Parathyroid adenoma (tissue), 2 donors: ENCODE measurements around the gene MRPL18.
"Not testable (repeated sequence)": the region's sequence is repeated elsewhere in the genome, so short reads cannot be mapped to it uniquely, and the experiment has no call there.

ENCODE experiments used
- H2AFZ ChIP-seq: fragments of 300-600 bp; sonication (generic); one replicate; pipeline ENCODE4 v1.7.0; 2017; ENCODE audit warnings: antibody characterized with exemption, mild to moderate bottlenecking
- H3K27ac ChIP-seq: fragments of 300-600 bp; sonication (generic); one replicate; pipeline ENCODE4 v1.7.0; 2017
- H3K27me3 ChIP-seq: fragments of 300-600 bp; sonication (generic); one replicate; pipeline ENCODE4 v1.7.0; 2017; ENCODE audit warnings: low read length; ENCODE audit not compliant: control insufficient read depth, insufficient read depth
- H3K36me3 ChIP-seq: fragments of 300-600 bp; sonication (generic); one replicate; pipeline ENCODE4 v1.7.0; 2017; ENCODE audit warnings: low read length; ENCODE audit not compliant: control insufficient read depth, insufficient read depth
- H3K4me1 ChIP-seq: fragments of 300-600 bp; sonication (generic); one replicate; pipeline ENCODE4 v1.7.0; 2017; ENCODE audit warnings: control low read depth
- H3K4me2 ChIP-seq: fragments of 300-600 bp; sonication (generic); one replicate; pipeline ENCODE4 v1.7.0; 2017; ENCODE audit warnings: low read length
- H3K4me3 ChIP-seq: fragments of 300-600 bp; sonication (generic); one replicate; pipeline ENCODE4 v1.7.0; 2017; ENCODE audit warnings: low read depth, low read length
- H3K79me2 ChIP-seq: fragments of 300-600 bp; sonication (generic); one replicate; pipeline ENCODE4 v1.7.0; 2017; ENCODE audit warnings: control low read depth
- H3K9ac ChIP-seq: fragments of 300-600 bp; sonication (generic); one replicate; pipeline ENCODE4 v1.7.0; 2017; ENCODE audit warnings: mild to moderate bottlenecking
- H3K9me3 ChIP-seq: fragments of 300-600 bp; sonication (generic); one replicate; pipeline ENCODE4 v1.7.0; 2017; ENCODE audit warnings: low read length; ENCODE audit not compliant: control insufficient read depth
- TF ChIP-seq, protein P1 (sequence below): fragments of 300-600 bp; sonication (generic); IDR thresholded peaks from one replicate; pipeline ENCODE4 v1.7.0; 2017; ENCODE audit warnings: antibody characterized with exemption, mild to moderate bottlenecking
- donor health status: primary hyperparathyroidism.

MRPL18 gene

DNA sequence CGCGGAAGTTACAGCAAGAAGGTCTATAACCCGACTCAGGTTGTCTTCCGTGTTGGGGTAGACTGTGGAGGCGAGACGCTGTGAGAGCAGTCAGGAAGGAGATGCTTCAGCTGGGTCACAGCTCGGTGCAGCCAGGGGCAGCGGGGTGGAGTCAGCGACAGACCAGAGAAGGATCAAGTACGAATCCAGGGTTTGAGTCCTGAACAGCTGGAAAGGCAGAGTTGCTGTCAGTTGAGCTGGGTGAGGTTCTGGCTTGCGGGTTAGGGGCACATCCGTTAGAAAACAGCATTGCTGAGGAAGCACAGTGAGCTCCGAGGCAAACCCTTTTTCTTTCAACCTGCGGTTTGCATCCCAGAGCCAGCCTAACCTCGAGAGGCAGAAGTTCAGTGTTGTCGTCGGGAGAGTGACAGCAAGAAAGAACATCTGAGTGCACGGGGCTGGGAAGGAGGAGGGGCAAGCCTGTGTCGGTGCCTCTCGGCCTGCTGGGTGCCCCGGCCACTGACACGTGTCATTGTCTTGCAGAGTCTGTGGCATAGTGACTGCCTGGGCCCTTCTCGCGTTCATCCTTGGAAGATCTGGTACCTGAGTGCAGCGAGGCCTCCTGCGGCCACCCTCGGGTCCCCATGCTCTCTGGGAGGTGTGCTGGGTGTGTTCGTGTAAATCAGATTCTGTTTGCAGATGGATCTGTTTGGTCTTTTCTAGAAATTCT is 29.8 kb downstream of the MRPL18 start:
- Histone ChIP-seq H3K79me2 (no peaks in the 10 kb centered on the region), H3K4me3 (no peak overlapping the region), H3K4me1 (no peaks in the 10 kb centered on the region), H3K36me3 (no peaks in the 10 kb centered on the region), H2AFZ (peak overlapping the region; percentile 27), H3K27me3 (no peaks in the 10 kb centered on the region), H3K27ac (no peak overlapping the region), H3K9me3 (no peaks in the 10 kb centered on the region), H3K4me2 (no peak overlapping the region), H3K9ac (no peak overlapping the region)
- TF ChIP-seq, protein P1, sequence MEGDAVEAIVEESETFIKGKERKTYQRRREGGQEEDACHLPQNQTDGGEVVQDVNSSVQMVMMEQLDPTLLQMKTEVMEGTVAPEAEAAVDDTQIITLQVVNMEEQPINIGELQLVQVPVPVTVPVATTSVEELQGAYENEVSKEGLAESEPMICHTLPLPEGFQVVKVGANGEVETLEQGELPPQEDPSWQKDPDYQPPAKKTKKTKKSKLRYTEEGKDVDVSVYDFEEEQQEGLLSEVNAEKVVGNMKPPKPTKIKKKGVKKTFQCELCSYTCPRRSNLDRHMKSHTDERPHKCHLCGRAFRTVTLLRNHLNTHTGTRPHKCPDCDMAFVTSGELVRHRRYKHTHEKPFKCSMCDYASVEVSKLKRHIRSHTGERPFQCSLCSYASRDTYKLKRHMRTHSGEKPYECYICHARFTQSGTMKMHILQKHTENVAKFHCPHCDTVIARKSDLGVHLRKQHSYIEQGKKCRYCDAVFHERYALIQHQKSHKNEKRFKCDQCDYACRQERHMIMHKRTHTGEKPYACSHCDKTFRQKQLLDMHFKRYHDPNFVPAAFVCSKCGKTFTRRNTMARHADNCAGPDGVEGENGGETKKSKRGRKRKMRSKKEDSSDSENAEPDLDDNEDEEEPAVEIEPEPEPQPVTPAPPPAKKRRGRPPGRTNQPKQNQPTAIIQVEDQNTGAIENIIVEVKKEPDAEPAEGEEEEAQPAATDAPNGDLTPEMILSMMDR, result no peak

DNA sequence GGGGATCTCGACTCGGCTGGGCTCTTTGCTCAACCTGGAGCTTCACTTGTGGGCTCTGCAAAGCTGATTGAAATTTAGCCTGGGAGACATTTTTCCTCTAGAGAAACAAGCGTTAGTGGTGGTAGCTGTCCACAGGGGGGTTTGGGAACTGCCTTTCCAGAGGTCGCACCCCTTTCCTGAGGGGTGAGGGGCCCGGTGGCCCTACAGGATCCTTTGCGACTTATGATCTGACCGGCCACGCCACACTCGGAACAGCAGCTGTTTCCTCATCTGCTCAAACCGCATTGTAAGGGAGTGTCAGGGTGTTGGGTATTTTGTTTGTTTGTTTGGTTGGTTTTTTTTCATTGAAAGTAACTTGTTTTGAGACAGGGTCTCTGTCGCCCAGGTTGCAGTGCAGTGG is 30.9 kb downstream of the MRPL18 start:
- Histone ChIP-seq H3K4me1 (no peaks in the 10 kb centered on the region), H3K4me3 (no peak overlapping the region), H2AFZ (no peak overlapping the region), H3K9ac (no peak overlapping the region), H3K4me2 (no peak overlapping the region), H3K27ac (no peak overlapping the region), H3K79me2 (no peaks in the 10 kb centered on the region), H3K27me3 (no peaks in the 10 kb centered on the region), H3K9me3 (no peaks in the 10 kb centered on the region), H3K36me3 (no peaks in the 10 kb centered on the region)
- TF ChIP-seq, protein P1, result no peak

DNA sequence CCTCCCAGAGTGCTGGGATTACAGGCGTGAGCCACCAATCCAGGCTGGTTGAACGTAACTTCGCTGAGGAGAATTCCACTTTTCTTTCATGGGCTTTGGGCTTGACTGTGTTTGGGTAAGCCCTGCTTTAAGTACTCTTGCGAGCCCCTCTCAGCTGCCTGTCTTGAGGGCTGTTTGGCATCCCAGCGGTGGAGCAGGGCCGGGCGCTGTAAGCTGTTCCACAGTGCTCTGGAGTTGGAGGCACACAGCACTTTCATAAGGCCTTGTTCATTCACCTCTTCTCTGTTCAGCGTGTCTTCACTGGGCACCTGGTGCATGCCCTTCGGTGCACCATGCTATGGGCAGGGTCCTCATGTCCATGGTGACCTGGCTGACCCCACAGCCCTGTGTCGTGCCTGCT is 31.5 kb downstream of the MRPL18 start:
- Histone ChIP-seq H3K9ac (no peak overlapping the region), H3K4me1 (no peaks in the 10 kb centered on the region), H3K27ac (no peak overlapping the region), H3K36me3 (no peaks in the 10 kb centered on the region), H3K9me3 (no peaks in the 10 kb centered on the region), H3K79me2 (no peaks in the 10 kb centered on the region), H3K4me2 (no peak overlapping the region), H2AFZ (no peak overlapping the region), H3K27me3 (no peaks in the 10 kb centered on the region), H3K4me3 (no peak overlapping the region)
- TF ChIP-seq, protein P1, result no peak

DNA sequence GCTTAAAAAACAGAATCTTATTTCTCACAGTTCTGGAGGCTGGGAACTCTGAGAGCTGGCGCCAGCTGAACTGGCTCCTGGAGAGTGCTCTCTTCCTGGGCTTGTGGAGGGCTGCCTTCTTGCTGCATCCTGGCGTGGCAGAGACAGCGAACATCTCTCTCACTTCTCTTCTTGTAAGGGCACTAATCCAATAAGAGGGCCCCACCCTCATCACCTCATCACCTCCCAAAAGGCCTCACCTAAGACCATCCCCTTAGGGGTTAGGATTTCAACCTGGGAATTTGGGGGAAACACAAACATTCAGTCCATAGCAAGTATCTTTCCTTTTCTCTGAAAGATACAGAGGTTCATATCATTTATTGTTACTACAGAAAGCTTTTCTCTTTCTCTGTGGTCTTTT is 33.7 kb downstream of the MRPL18 start:
- Histone ChIP-seq H2AFZ (no peak overlapping the region), H3K4me3 (no peak overlapping the region), H3K27me3 (no peaks in the 10 kb centered on the region), H3K36me3 (no peaks in the 10 kb centered on the region), H3K27ac (no peak overlapping the region), H3K4me1 (no peaks in the 10 kb centered on the region), H3K4me2 (no peak overlapping the region), H3K79me2 (no peaks in the 10 kb centered on the region), H3K9me3 (no peaks in the 10 kb centered on the region), H3K9ac (no peak overlapping the region)
- TF ChIP-seq, protein P1, result no peak

DNA sequence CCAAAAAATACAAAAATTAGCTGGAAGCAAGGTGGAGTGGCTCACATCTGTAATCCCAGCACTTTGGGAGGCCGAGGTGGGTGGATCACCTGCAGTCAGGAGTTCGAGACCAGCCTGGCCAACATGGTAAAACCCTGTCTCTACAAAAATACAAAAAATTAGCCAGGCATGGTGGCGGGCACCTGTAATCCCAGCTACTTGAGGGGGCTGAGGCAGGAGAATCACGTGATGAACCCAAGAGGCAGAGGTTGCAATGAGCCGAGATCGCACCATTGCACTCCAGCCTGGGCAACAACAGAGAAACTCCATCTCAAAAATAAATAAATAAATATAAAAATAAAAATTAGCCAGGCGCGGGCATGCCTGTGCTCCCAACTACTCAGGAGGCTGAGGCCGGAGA is 34.4 kb downstream of the MRPL18 start:
- not testable (repeated sequence) for H3K4me1 ChIP-seq, H3K79me2 ChIP-seq, H2AFZ ChIP-seq, H3K4me2 ChIP-seq, H3K27me3 ChIP-seq, H3K27ac ChIP-seq, H3K4me3 ChIP-seq, H3K9ac ChIP-seq, H3K9me3 ChIP-seq, H3K36me3 ChIP-seq
